ENCODE measurements around the gene METTL24. TPM values are rescaled to one million over a fixed set of nuclear protein-coding genes. Genes with fewer than 3 reads are reported as not detected.

The METTL24 gene
- total and polyA plus RNA-seq, 2 of the 8 experiments (the other 6 are each of a cell fraction or from before 2014, with no cell fraction given): 0.30 to 0.39 TPM

GRCh38 chr6:110216140-110216539 is 142.0 kb downstream of the METTL24 start:
- TF ChIP-seq GABPA (IDR thresholded peaks at IDR 0.05; ENCODE audit: borderline replicate concordance, insufficient read depth, low read length) (no peak), CBX5 (IDR thresholded peaks at IDR 0.05; ENCODE audit: low read depth, low read length) (no peak), SAP30 (IDR thresholded peaks at IDR 0.05; ENCODE audit: insufficient read depth, insufficient replicate concordance, low read length) (no peak), TCF12 (IDR thresholded peaks at IDR 0.05; ENCODE audit: low read depth, low read length) (no peak), NANOG (IDR thresholded peaks at IDR 0.05; ENCODE audit: insufficient read depth, low read depth, low read length, poor library complexity, severe bottlenecking) (no peak), GTF2F1 (IDR thresholded peaks at IDR 0.05; ENCODE audit: borderline replicate concordance, low read depth, low read length) (no peak), BRCA1 (IDR thresholded peaks at IDR 0.05; ENCODE audit: low read depth, low read length) (no peak), RXRA (IDR thresholded peaks at IDR 0.05; ENCODE audit: insufficient read depth, low read depth, low read length) (no peak), PHF8 (conservative IDR thresholded peaks at IDR 0.05; ENCODE audit: low read depth, low read length) (no peak), JUN (IDR thresholded peaks at IDR 0.05; ENCODE audit: low read depth, low read length) (no peak)
- TF ChIP-seq, protein P1, sequence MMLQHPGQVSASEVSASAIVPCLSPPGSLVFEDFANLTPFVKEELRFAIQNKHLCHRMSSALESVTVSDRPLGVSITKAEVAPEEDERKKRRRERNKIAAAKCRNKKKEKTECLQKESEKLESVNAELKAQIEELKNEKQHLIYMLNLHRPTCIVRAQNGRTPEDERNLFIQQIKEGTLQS (IDR thresholded peaks at IDR 0.05; ENCODE audit: insufficient read depth, low read depth, low read length): no peak
- no peak overlapping the region for H3K9ac ChIP-seq (replicated peaks in 1 of 4; ENCODE audit: extremely low read depth in 1 of 4, low read depth in 3 of 4, low read length in 3 of 4)
- no peak overlapping the region for H3K4ac ChIP-seq (replicated peaks; ENCODE audit: insufficient read length, low read depth, low read length)
- H2AK5ac ChIP-seq (ENCODE audit: low read depth, low read length): no peak overlapping the region
- no peaks in the 10 kb centered on the region for H3K79me1 ChIP-seq (ENCODE audit: low read depth, low read length)
- H3K14ac ChIP-seq (ENCODE audit: insufficient read length): no peak overlapping the region
- no peaks in the 10 kb centered on the region for H3K27me3 ChIP-seq (replicated peaks in 1 of 4; ENCODE audit: control insufficient read depth in 3 of 4, extremely low read depth in 1 of 4, insufficient read depth in 3 of 4, low read length in 3 of 4)
- H2AFZ ChIP-seq (ENCODE audit: low read length): no peak overlapping the region
- no peaks in the 10 kb centered on the region for H3K23me2 ChIP-seq (ENCODE audit: low read depth, low read length)
- no peaks in the 10 kb centered on the region for H3K4me1 ChIP-seq (replicated peaks in 1 of 4; ENCODE audit: control insufficient read depth in 3 of 4, insufficient read depth in 4 of 4, low read length in 3 of 4)
- H3K4me2 ChIP-seq (ENCODE audit: insufficient read depth in 1 of 2, low read depth in 2 of 2, low read length in 2 of 2): no peak overlapping the region
- no peak overlapping the region for H4K8ac ChIP-seq (ENCODE audit: extremely low read depth, insufficient read depth, low read length)
- no peak overlapping the region for H3K18ac ChIP-seq (ENCODE audit: extremely low read depth, low read length)
- no peak overlapping the region for H2BK5ac ChIP-seq (ENCODE audit: low read depth, low read length)
- WGBS, 2 experiments (ENCODE audit: extremely low coverage in 1 of 2, insufficient coverage in 1 of 2, insufficient read length in 1 of 2, insufficient replicate concordance in 2 of 2, low coverage in 1 of 2, low lambda C conversion rate in 2 of 2, missing lambda C conversion rate in 1 of 2): 93% methylated on average over 5 of the region's 5 CpGs; no CpG with 5 or more reads in 1 of the 2 experiments
- H3K4me3 ChIP-seq (ENCODE audit: extremely low read depth in 1 of 4, insufficient read depth in 2 of 4, low read depth in 3 of 4, low read length in 4 of 4): no peak overlapping the region
- no peaks in the 10 kb centered on the region for H3K79me2 ChIP-seq (ENCODE audit: control insufficient read depth in 1 of 2, insufficient read depth in 2 of 2, low read length in 2 of 2)
- no peak overlapping the region for H4K91ac ChIP-seq (replicated peaks; ENCODE audit: insufficient read length, low read length)
- no peaks in the 10 kb centered on the region for H4K20me1 ChIP-seq (replicated peaks in 1 of 2; ENCODE audit: control insufficient read depth in 1 of 2, insufficient read depth in 2 of 2, low read length in 2 of 2)
- no peak overlapping the region for H2BK20ac ChIP-seq (ENCODE audit: low read length)
- DNase-seq (ENCODE audit: low read depth in 1 of 2, low spot score in 2 of 2) (no peak), FAIRE-seq (no peak)
- no peak overlapping the region for H2BK15ac ChIP-seq (ENCODE audit: low read length)
- H3K36me3 ChIP-seq (ENCODE audit: control insufficient read depth in 2 of 4, insufficient read depth in 4 of 4, low read length in 3 of 4): peaks cover 4 to 78% (median 33%) of the 10 kb centered on the region in 4 experiments; a peak in 7 of 8 replicates
- no peaks in the 10 kb centered on the region for H3K9me3 ChIP-seq (ENCODE audit: insufficient read depth in 2 of 2, low read depth in 1 of 2, low read length in 1 of 2)
- POLR2A ChIA-PET (ENCODE audit: partially characterized antibody): interaction anchor here (0.6 kb wide), 1 partner anchor 153 kb away, joined by 3 read pairs; no protein-coding TSS in a partner anchor
- CTCF ChIA-PET (ENCODE audit: partially characterized antibody): interaction anchor here (0.5 to 2.5 kb wide), 2 partner anchors 11 to 176 kb away, joined by 4 to 10 read pairs; no protein-coding TSS in a partner anchor
- no peak overlapping the region for H2BK12ac ChIP-seq (ENCODE audit: low read depth, low read length)
- H3K27ac ChIP-seq (ENCODE audit: low read depth, low read length): no peak overlapping the region
- H2BK120ac ChIP-seq (replicated peaks; ENCODE audit: low read depth, low read length): no peak overlapping the region
- no peak overlapping the region for H3K56ac ChIP-seq (replicated peaks; ENCODE audit: insufficient read length, low read depth, low read length)
- no peak overlapping the region for H4K5ac ChIP-seq (ENCODE audit: insufficient read length, low read depth, low read length)
- no peak overlapping the region for H3K23ac ChIP-seq (ENCODE audit: insufficient read length)
